GM12892 (cell line): ENCODE measurements around the gene METTL26.

Source experiments
- DNase-seq: peaks from one replicate; pipeline ENCODE4 v3.0.0; 2011; ENCODE audit not compliant: insufficient read length
- FAIRE-seq: peaks from 2 replicates; lab custom pipeline; 2011; peaks lifted over from hg19 to GRCh38; lab: Jason Lieb, UNC
- POLR2A ChIP-seq: IDR thresholded peaks from 2 replicates; pipeline ENCODE4 v1.6.1; 2011; ENCODE audit warnings: low read depth, low read length, control low read depth
- POLR2AphosphoS5 ChIP-seq: IDR thresholded peaks from 2 replicates; pipeline ENCODE4 v1.6.1; 2011; ENCODE audit warnings: low read depth, low read length, control low read depth
- TAF1 ChIP-seq: IDR thresholded peaks from 2 replicates; pipeline ENCODE4 v1.6.1; 2011; ENCODE audit warnings: low read depth, mild to moderate bottlenecking, control low read depth, low read length, borderline replicate concordance

The METTL26 gene

GRCh38 chr16:626787-627453, 9.2 kb downstream of the METTL26 start:
- no peak for TF ChIP-seq TAF1
- no peak for TF ChIP-seq POLR2A
- TF ChIP-seq POLR2AphosphoS5, result no peak
- FAIRE-seq (no peak), DNase-seq (no peak)

DNA sequence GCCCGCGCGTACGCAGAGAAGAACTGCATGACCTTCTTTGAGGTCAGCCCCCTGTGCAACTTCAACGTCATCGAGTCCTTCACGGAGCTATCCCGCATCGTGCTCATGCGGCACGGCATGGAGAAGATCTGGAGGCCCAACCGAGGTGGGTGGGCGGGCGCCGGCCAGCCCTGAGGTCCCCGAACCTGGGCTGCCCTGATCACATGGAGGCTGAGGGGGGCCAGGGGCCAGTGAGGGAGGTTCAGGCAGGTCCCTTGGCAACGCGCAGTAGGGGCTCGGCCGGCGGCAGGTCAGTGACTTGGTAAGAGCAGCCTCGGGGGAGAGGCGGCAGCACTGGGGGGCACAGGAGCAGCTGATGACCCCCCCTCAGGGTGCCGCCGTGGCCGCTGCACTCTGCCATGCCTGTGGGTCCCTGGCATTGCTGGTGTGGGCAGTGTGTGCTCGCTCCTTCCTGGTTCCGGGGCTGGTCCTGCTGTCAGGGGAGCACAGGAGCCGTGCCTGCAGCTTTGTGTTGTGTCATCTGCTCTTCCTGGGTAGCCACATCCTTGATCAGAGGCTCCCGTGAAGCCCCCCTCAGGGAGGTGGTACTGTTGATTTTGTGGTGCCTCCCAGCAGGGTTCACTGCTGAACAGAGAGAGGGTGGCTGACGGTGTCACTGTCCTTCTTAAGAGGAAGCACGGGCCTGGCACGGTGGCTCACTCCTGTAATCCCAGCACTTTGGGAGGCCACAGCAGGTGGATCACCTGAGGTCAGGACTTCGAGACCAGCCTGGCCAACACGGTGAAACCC, 9.9 kb downstream of the METTL26 start:
- no peak for FAIRE-seq
- no peak for TF ChIP-seq TAF1
- no peak for TF ChIP-seq POLR2AphosphoS5
- no peak for TF ChIP-seq POLR2A

GRCh38 chr16:625117-625976, 10.8 kb downstream of the METTL26 start:
- FAIRE-seq (no peak), DNase-seq (no peak)
- no peak for TF ChIP-seq POLR2AphosphoS5
- TF ChIP-seq POLR2A, result no peak
- TF ChIP-seq TAF1, result no peak

More for the DNA sequence above, 9.9 kb downstream of the METTL26 start:
- DNase-seq, result no peak

DNA sequence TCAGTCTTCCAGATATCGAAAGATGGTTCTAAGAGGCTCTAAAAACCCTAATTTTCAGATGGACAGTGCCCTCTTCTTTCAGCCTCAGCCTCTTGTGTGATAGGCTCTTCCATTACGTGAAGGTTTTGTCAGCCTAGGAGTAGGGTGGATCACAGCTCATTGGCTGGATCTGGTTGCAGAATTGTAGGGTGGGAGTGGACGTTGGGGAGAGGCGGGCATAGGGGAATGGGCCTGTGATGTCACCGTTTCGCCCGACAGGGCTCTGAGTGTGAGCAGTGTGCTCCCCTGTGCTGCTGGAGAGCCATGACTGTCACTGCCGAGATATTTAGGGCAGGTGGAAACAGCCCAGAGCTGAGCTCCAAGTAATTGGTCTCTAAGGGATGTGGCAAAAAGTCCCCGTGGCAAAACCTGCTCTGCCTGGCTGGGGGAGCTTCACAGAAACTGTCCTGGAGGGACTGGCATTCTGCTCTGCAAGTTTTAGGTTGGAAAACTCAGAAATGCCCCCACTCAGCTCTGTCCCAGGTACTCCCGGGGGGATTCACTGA, 11.5 kb downstream of the METTL26 start:
- no peak for DNase-seq
- TF ChIP-seq POLR2AphosphoS5 (no peak), POLR2A (no peak), TAF1 (no peak)
- FAIRE-seq, result no peak

DNA sequence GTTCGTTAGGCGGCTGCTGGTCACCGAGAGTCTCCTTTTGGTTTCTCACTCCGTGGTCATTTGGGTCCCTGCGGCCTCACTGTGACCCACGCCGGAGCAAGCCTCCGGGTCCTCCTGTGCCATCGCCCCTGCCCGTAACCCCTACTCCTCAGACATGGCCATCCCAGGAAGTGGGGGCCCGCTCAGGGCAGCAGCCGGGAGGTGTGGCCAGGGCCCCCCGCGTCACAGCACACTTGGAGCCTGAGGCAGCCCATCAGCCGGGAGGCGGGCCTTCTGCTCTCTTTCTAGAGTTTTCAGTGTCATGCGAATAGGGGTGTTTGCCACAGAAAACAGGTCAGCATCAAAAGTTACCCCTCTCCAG, 13.2 kb downstream of the METTL26 start:
- DNase-seq (no peak), FAIRE-seq (no peak)

GRCh38 chr16:621526-622105, 14.5 kb downstream of the METTL26 start:
- TF ChIP-seq POLR2AphosphoS5, result no peak
- no peak for TF ChIP-seq TAF1
- no peak for TF ChIP-seq POLR2A
- DNase-seq, result no peak
- no peak for FAIRE-seq

More for the DNA sequence above, 13.2 kb downstream of the METTL26 start:
- TF ChIP-seq TAF1 (no peak), POLR2A (no peak), POLR2AphosphoS5 (no peak)

GRCh38 chr16:620700-621525, 15.2 kb downstream of the METTL26 start:
- FAIRE-seq (no peak), DNase-seq (no peak)
- TF ChIP-seq POLR2A (no peak), TAF1 (no peak), POLR2AphosphoS5 (no peak)

GRCh38 chr16:619476-620100, 16.5 kb downstream of the METTL26 start:
- TF ChIP-seq POLR2A (no peak), POLR2AphosphoS5 (no peak)
- DNase-seq, result no peak
- no peak for FAIRE-seq

DNA sequence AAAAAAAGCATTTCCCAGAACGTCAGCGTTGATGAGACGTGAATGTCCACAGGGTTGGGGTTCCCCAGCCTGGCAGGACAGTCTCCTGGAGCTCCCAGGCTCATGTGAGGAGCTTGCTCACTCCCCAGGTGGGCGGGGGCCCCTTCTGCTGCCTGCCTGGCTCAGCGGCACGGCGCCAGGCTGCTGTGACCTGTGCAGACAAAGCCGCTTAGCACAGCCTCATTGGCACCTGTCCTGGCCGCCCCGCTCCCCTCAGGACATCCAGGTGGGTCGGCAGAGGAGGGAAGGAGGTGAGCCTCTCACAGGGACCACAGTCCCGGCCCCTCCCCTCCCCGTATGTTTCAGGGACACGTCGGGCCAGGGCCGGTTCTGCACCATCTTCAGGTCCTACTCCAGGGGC, 18.2 kb downstream of the METTL26 start:
- TF ChIP-seq POLR2A (no peak), TAF1 (no peak), POLR2AphosphoS5 (no peak)
- DNase-seq (no peak), FAIRE-seq (no peak)
